K562 (cell line): Measurements from ENCODE around the gene DOP1A. TPM values are rescaled to one million over a fixed set of nuclear protein-coding genes. Genes with fewer than 3 reads are reported as not detected.
A peak's percentile ranks its signal among the peaks of the same experiment; 100 is the strongest.

Experiments
- ATAC-seq: fragments of 200-7000 bp; cut with Tn5 transposase; 3 replicates; pipeline ENCODE4 v1.9.1; 2020; ENCODE audit warnings: moderate library complexity
- BruUV-seq: library from RNA; stranded (reverse); fragments of 400-500 nt; replicated peaks from 2 replicates; lab custom pipeline; 2021; lab: Mats Ljungman, UMichigan
- CTCF ChIA-PET: fragments of 300-600 bp; formaldehyde crosslinking; extraction: SDS; loops from one replicate; lab custom pipeline; 2021; ENCODE audit warnings: low intra/inter-chr PET ratio; lab: Yijun Ruan, JAX
- POLR2A ChIA-PET: fragments of 300-600, 350-650 bp; sonication (Branson Sonifier 250); formaldehyde crosslinking; extraction: SDS; loops from one replicate; lab custom pipeline; 2021; ENCODE audit warnings: antibody characterized with exemption, inconsistent platforms; lab: Yijun Ruan, JAX
- DNase-seq, 4 experiments: peaks; one replicate each; pipeline versions ENCODE4 v3.0.0 to v3.0.0-alpha.2; 2011 to 2018; ENCODE audit warnings: low spot score in 3 of 4, mixed read lengths in 3 of 4; ENCODE audit errors: extremely low read depth in 1 of 4
- FAIRE-seq: peaks from 2 replicates; lab custom pipeline; 2011; peaks lifted over from hg19 to GRCh38; lab: Jason Lieb, UNC
- H2AFZ ChIP-seq: 2 replicates; pipeline ENCODE4 v1.6.0; 2011; ENCODE audit warnings: low read depth, low read length, control low read depth, inconsistent platforms
- H3K27ac ChIP-seq: fragments of 200-600 bp; 3 replicates; pipeline ENCODE4 v1.8.0; 2011; ENCODE audit warnings: low read depth, mild to moderate bottlenecking, control low read depth, inconsistent platforms, low read length, moderate library complexity, mixed read lengths; ENCODE audit errors: extremely low read depth
- H3K27me3 ChIP-seq, 2 experiments: fragments of 300-600 bp in 1 of 2; 2 replicates in 1 of 2; 3 replicates in 1 of 2; pipeline versions ENCODE4 v1.6.0 to v1.8.0; 2011; ENCODE audit warnings: inconsistent platforms in 2 of 2, low read length in 2 of 2, mild to moderate bottlenecking in 1 of 2, mixed read lengths in 1 of 2, moderate library complexity in 1 of 2; ENCODE audit not compliant: control insufficient read depth in 2 of 2, insufficient read depth in 2 of 2
- H3K36me3 ChIP-seq: fragments of 300-600 bp; 3 replicates; pipeline ENCODE4 v1.8.0; 2011; ENCODE audit warnings: mild to moderate bottlenecking, low read length, inconsistent platforms; ENCODE audit not compliant: control insufficient read depth, insufficient read depth
- H3K4me1 ChIP-seq, 2 experiments: fragments of 200-600 bp in 1 of 2; replicated peaks in 1 of 2; 2 replicates in 1 of 2; 3 replicates in 1 of 2; pipeline versions ENCODE4 v1.5.1 to v1.8.0; 2011; ENCODE audit warnings: inconsistent platforms in 2 of 2, low read length in 2 of 2, mild to moderate bottlenecking in 1 of 2, mixed read lengths in 1 of 2, moderate library complexity in 1 of 2; ENCODE audit not compliant: control insufficient read depth in 2 of 2, insufficient read depth in 2 of 2
- H3K4me2 ChIP-seq: 2 replicates; pipeline ENCODE4 v1.6.1; 2011; ENCODE audit warnings: low read length, control low read depth, inconsistent platforms, mixed read lengths; ENCODE audit not compliant: insufficient read depth
- H3K4me3 ChIP-seq: fragments of 200-600 bp; sonication (generic), shearing (Covaris generic); 2 replicates; pipeline ENCODE4 v1.5.1; 2016; ENCODE audit warnings: control low read depth, inconsistent platforms
- H3K79me2 ChIP-seq: fragments of 200-600 bp; 3 replicates; pipeline ENCODE4 v1.8.0; 2011; ENCODE audit warnings: low read length, inconsistent platforms; ENCODE audit not compliant: control insufficient read depth, insufficient read depth
- H3K9ac ChIP-seq, 2 experiments: 2 replicates each; pipeline versions ENCODE4 v1.6.0 to v1.6.1; 2011; ENCODE audit warnings: low read depth in 2 of 2, low read length in 2 of 2, control low read depth in 1 of 2, inconsistent platforms in 1 of 2, mild to moderate bottlenecking in 1 of 2, mixed read lengths in 1 of 2; ENCODE audit not compliant: insufficient read depth in 1 of 2
- H3K9me1 ChIP-seq: one replicate; pipeline ENCODE4 v1.6.0; 2011; ENCODE audit warnings: inconsistent platforms, mild to moderate bottlenecking, low read length, moderate library complexity; ENCODE audit not compliant: control insufficient read depth, insufficient read depth
- H3K9me3 ChIP-seq: replicated peaks from 2 replicates; pipeline ENCODE4 v1.5.1; 2011; ENCODE audit warnings: low read depth, low read length, inconsistent platforms; ENCODE audit not compliant: control insufficient read depth, insufficient read depth
- H4K20me1 ChIP-seq: replicated peaks from 2 replicates; pipeline ENCODE4 v1.6.1; 2011; ENCODE audit warnings: low read length, inconsistent platforms, mixed read lengths; ENCODE audit not compliant: control insufficient read depth, insufficient read depth
- BHLHE40 ChIP-seq: IDR thresholded peaks from 2 replicates; pipeline ENCODE4 v1.6.1; 2011; ENCODE audit warnings: low read length, improper control_type of control experiment
- CHD2 ChIP-seq: IDR thresholded peaks from 2 replicates; pipeline ENCODE4 v1.6.1; 2011; ENCODE audit warnings: low read depth, low read length
- CSDE1 ChIP-seq, 2 experiments: fragments of 450-650 bp; IDR thresholded peaks; 2 replicates each; pipeline ENCODE4 v1.6.1; 2016; ENCODE audit warnings: mild to moderate bottlenecking in 1 of 2
- RBM14 ChIP-seq: fragments of 200-400 bp; formaldehyde crosslinking; IDR thresholded peaks from 2 replicates; pipeline ENCODE4 v1.6.1; 2018; ENCODE audit warnings: low read depth, mild to moderate bottlenecking, low read length, moderate library complexity, borderline replicate concordance; ENCODE audit not compliant: insufficient read depth
- RHOXF2B ChIP-seq: fragments of 250-450 bp; sonication (Bioruptor Pico); conservative IDR thresholded peaks from 2 replicates; pipeline ENCODE4 v1.5.1; 2021
- SIN3A ChIP-seq, 2 experiments: fragments of 150-350 bp in 1 of 2; IDR thresholded peaks; 2 replicates each; pipeline ENCODE4 v1.6.1; 2011 to 2016; ENCODE audit warnings: borderline replicate concordance in 2 of 2, low read depth in 2 of 2, low read length in 2 of 2, mild to moderate bottlenecking in 2 of 2, moderate library complexity in 2 of 2; ENCODE audit not compliant: control insufficient read depth in 1 of 2
- SMARCE1 ChIP-seq: fragments of 450-650 bp; IDR thresholded peaks from 2 replicates; pipeline ENCODE4 v1.7.1; 2016; ENCODE audit warnings: mild to moderate bottlenecking
- STAT5A ChIP-seq: IDR thresholded peaks from 2 replicates; pipeline ENCODE4 v1.6.1; 2012; ENCODE audit warnings: low read length, inconsistent platforms, borderline replicate concordance
- SUPT5H ChIP-seq: fragments of 450-650 bp; IDR thresholded peaks from 2 replicates; pipeline ENCODE4 v1.6.1; 2016
- YBX1 ChIP-seq: fragments of 450-650 bp; IDR thresholded peaks from 2 replicates; pipeline ENCODE4 v1.7.1; 2016; ENCODE audit warnings: mild to moderate bottlenecking
- ZNF57 ChIP-seq: fragments of 450-650 bp; formaldehyde crosslinking; IDR thresholded peaks from 2 replicates; pipeline ENCODE4 v1.4.0; 2020; ENCODE audit warnings: mild to moderate bottlenecking, moderate library complexity
- WGBS: fragments of 100-300 bp; shearing (Covaris generic); methylation state at CpG from one replicate; pipeline ENCODE4 v1.1.6; 2016; ENCODE audit warnings: low coverage, mixed read lengths; ENCODE audit not compliant: insufficient coverage; ENCODE audit errors: missing lambda C conversion rate; 5-methylcytosine and 5-hydroxymethylcytosine counted together
- in situ Hi-C: fragments of 300-500 bp; cut with MboI; formaldehyde crosslinking; loops from 4 replicates; pipeline ENCODE4 v1.15.0; 2018; ENCODE audit warnings: inconsistent platforms, mixed read lengths
- intact Hi-C: fragments of 100-400 bp; cut with micrococcal nuclease; formaldehyde crosslinking; loops from 2 replicates; pipeline ENCODE4 v1.14.2; 2022
- polyA plus RNA-seq, 8 experiments: library from polyadenylated mRNA; depleted of rRNA in 4 of 8; stranded (reverse) in 5 of 8; unstranded in 3 of 8; fragments of >200 nt; fragmentation: Nextera tagmentation in 2 of 8; fragmentation: Illumina TruSeq in 1 of 8; extraction: Ambion mirVana in 2 of 8; extraction: Trizol in 1 of 8; gene quantifications; 2 replicates each; pipeline versions ENCODE4 v1.2.1 to v1.2.3, GENCODE V29; 2011 to 2014; ENCODE audit warnings: inconsistent platforms in 1 of 8, missing spikeins in 1 of 8
- total RNA-seq, 7 experiments: library from RNA; depleted of rRNA in 6 of 7; stranded (reverse); fragments of >200 nt in 6 of 7; fragmentation: Illumina TruSeq in 2 of 7; extraction: Trizol in 2 of 7; gene quantifications; 2 replicates each; pipeline versions ENCODE4 v1.2.1 to v1.2.3, GENCODE V29; 2011 to 2021; ENCODE audit warnings: low replicate concordance in 1 of 7
- TF ChIP-seq, protein P1 (sequence below): fragments of 250-450 bp; sonication (Bioruptor Pico); IDR thresholded peaks from 2 replicates; pipeline ENCODE4 v1.8.0; 2022; ENCODE audit warnings: inconsistent platforms

The DOP1A gene
- total and polyA plus RNA-seq, 9 of the 15 experiments (the other 6 are each of a cell fraction or from before 2014, with no cell fraction given): 0.75 to 10.5 (median 4.4) TPM

DNA sequence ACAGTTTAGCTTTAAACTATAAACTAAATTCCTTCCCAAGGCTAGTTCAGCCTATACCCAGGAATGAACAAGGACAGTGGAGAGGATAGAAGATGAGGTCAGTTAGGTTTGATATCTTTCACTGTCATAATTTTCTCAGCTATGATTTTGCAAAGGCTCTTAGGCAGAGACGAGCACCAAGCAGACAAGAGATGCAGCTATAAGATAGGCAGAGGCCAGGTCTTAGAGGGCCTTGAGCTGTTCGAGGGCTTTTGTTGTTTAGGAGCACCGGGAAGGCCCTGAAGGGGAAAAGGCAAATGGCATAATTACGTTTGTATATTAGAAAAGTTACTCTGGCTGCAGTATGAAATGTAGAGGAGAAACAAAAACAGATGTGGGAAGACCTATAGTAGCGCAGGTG lies 59.8 kb downstream of the DOP1A start:
- CTCF ChIA-PET: no interaction called here
- DNase-seq (no peak), ATAC-seq (no peak; the same call in 1 of the 3 replicates)
- no peaks in the 10 kb centered on the region for H3K27me3 ChIP-seq
- no peaks in the 10 kb centered on the region for H3K9me1 ChIP-seq
- no peak overlapping the region for H3K27ac ChIP-seq
- WGBS: 54% methylated on average over 5 of the region's 5 CpGs
- in situ Hi-C loops: no loop called here
- no peak overlapping the region for H3K4me3 ChIP-seq
- peaks cover 15% of the 10 kb centered on the region; the same call in 2 of the 3 replicates for H3K36me3 ChIP-seq
- H3K4me1 ChIP-seq: peaks cover 5 to 11% of the 10 kb centered on the region in 2 experiments; a peak in 3 of 5 replicates
- TF ChIP-seq SIN3A (IDR thresholded peaks at IDR 0.05; ENCODE audit: borderline replicate concordance in 2 of 2, control insufficient read depth in 1 of 2, low read depth in 2 of 2, low read length in 2 of 2): no peak
- no peak for TF ChIP-seq SUPT5H
- no peak for TF ChIP-seq STAT5A
- no peak for TF ChIP-seq RBM14
- TF ChIP-seq, protein P1, sequence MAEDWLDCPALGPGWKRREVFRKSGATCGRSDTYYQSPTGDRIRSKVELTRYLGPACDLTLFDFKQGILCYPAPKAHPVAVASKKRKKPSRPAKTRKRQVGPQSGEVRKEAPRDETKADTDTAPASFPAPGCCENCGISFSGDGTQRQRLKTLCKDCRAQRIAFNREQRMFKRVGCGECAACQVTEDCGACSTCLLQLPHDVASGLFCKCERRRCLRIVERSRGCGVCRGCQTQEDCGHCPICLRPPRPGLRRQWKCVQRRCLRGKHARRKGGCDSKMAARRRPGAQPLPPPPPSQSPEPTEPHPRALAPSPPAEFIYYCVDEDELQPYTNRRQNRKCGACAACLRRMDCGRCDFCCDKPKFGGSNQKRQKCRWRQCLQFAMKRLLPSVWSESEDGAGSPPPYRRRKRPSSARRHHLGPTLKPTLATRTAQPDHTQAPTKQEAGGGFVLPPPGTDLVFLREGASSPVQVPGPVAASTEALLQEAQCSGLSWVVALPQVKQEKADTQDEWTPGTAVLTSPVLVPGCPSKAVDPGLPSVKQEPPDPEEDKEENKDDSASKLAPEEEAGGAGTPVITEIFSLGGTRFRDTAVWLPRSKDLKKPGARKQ (CRISPR knock-in tag): no peak
- TF ChIP-seq ZNF57: no peak
- TF ChIP-seq SMARCE1: no peak
- no peak for TF ChIP-seq CHD2
- TF ChIP-seq RHOXF2B (CRISPR knock-in tag): no peak
- TF ChIP-seq YBX1: no peak
- TF ChIP-seq CSDE1 (IDR thresholded peaks at IDR 0.05): no peak
- no peak for TF ChIP-seq BHLHE40
- TF ChIP-seq, all 486 proteins: peak for 0
- no peak overlapping the region for H3K9ac ChIP-seq
- no peak overlapping the region for H2AFZ ChIP-seq
- intact Hi-C loops: no loop called here
- peak; percentile 26 for FAIRE-seq
- no TSS peak for BruUV-seq
- H4K20me1 ChIP-seq: no peaks in the 10 kb centered on the region; the same call in 1 of the 2 replicates
- no peaks in the 10 kb centered on the region for H3K79me2 ChIP-seq
- POLR2A ChIA-PET: no interaction called here
- H3K4me2 ChIP-seq: no peak overlapping the region
- H3K9me3 ChIP-seq: no peaks in the 10 kb centered on the region
